Measurements from ENCODE around the gene RABAC1. TPM values are rescaled to one million over a fixed set of nuclear protein-coding genes. Genes with fewer than 3 reads are reported as not detected.

The RABAC1 gene
- total RNA-seq, 1 donor from 2014 or later, result 124 TPM

DNA sequence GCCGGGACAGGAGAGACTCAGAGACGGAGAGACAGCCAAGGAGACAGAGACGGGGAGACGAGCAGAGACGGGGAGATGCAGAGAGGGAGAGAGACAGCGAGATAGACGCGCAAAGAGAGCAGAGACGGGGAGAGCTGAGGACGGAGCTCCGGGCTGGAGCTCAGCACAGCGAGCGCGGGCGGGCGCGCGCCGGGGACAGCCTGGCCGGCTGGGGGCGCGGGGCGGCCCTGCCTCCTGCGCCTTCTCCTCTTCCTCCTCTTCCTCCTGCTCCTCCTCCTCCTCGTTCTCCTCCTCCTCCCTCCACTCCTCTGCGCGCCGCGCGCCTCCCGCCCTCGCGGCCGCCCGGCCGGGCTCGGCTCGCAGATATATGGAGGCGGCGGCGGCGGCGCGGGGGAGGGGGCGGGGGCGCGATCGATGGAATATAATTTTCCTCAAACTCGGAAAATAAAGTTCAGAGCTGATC is 30.9 kb downstream of the RABAC1 start, which contains the start of gene ERFL:
Gene ERFL, minus strand, starts transcription at position 229 of the 463 bp plus-strand sequence. CDS start 15,530 bp downstream, outside the sequence.
- no peaks in the 10 kb centered on the region for H3K36me3 Mint-ChIP-seq
- DNase-seq (ENCODE audit: extremely low spot score, unreplicated experiment), result no peak
- H3K27ac Mint-ChIP-seq, result peak within 1 kb of the TSS; percentile 40
- peak within 1 kb of the TSS; percentile 82 for H3K4me3 Mint-ChIP-seq
- peaks cover 7% of the 10 kb centered on the region for H3K4me1 Mint-ChIP-seq (ENCODE audit: unreplicated experiment)
- TF ChIP-seq, protein P1, sequence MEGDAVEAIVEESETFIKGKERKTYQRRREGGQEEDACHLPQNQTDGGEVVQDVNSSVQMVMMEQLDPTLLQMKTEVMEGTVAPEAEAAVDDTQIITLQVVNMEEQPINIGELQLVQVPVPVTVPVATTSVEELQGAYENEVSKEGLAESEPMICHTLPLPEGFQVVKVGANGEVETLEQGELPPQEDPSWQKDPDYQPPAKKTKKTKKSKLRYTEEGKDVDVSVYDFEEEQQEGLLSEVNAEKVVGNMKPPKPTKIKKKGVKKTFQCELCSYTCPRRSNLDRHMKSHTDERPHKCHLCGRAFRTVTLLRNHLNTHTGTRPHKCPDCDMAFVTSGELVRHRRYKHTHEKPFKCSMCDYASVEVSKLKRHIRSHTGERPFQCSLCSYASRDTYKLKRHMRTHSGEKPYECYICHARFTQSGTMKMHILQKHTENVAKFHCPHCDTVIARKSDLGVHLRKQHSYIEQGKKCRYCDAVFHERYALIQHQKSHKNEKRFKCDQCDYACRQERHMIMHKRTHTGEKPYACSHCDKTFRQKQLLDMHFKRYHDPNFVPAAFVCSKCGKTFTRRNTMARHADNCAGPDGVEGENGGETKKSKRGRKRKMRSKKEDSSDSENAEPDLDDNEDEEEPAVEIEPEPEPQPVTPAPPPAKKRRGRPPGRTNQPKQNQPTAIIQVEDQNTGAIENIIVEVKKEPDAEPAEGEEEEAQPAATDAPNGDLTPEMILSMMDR (conservative IDR thresholded peaks at IDR 0.05), result no peak
- no peaks in the 10 kb centered on the region for H3K9me3 Mint-ChIP-seq
- peaks cover 54% of the 10 kb centered on the region for H3K27me3 Mint-ChIP-seq

DNA sequence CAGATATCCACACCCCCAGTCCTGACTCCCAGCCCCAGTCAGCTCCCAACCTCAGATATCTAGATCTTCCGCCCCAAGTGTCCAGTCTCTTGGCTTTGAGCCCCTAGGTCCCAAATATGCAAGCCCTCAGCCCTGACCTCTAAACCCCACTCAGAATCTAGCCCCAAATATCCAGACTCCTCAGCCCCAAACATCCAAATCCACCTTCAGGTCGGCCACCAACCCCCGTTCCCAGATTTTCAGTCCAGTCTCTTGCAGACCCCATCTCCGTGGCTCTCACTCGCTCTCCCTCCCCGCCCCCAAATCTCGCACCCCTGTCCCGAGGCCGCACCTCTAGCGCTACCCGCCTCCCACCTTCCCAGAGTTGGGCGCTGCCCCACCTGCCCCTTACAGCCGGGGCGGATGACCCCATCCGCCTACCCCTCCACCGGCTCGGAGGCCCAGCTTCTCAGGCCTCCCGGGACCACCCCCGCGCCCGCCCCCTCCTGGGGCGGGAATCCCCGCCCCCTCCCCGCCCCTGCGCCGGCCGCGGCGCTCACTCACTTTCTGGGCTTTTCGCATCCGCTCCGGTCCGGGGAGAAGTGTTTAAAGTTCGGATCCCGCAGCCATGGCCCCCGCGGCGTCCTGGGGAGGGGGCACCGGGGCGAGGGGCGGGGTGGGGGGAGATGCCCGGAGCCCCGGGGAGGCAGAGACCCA is 31.5 kb downstream of the RABAC1 start:
- H3K27me3 Mint-ChIP-seq, result peaks cover 51% of the 10 kb centered on the region

DNA sequence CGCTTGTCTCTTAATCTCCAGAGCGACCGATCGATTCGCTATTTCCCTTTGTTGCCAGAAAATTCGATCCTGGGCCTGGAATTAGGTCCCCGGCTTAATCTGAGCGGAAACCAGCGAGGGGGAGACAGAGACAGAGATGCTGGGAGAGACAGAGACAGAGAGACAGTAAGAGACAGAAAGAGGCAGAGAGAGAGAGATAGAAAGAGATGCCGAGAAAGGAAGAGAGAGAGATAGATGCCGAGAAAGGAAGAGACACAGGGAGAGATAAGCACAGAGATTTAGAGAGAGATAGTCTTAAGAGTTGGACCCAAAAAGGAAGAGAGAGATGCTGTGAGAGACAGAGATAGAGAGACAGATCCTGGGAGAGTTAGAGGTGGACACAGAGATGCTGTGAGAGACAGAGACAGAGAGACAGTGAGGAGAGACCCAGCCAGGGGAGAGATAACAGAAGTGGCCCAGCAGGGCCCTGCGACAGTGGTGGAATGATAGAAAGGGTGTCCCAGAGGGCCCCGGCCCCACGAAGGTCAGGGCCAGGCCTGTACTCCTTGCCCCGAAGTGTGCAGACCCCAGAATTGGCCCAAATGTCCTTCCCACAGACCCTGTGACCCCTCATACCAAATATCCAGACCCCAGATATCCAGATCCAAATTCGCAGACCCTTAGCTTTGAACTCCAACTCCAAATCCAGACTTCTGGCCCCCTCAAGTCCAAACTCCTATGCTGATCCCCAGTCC is 32.2 kb downstream of the RABAC1 start:
- TF ChIP-seq, protein P1 (conservative IDR thresholded peaks at IDR 0.05), result no peak
- Mint-ChIP-seq H3K36me3 (no peaks in the 10 kb centered on the region), H3K4me1 (ENCODE audit: unreplicated experiment) (peaks cover 7% of the 10 kb centered on the region), H3K4me3 (no peak overlapping the region), H3K27ac (no peak overlapping the region), H3K9me3 (no peaks in the 10 kb centered on the region), H3K27me3 (peaks cover 50% of the 10 kb centered on the region)
- DNase-seq (ENCODE audit: extremely low spot score, unreplicated experiment), result no peak

More for the DNA sequence above, 31.5 kb downstream of the RABAC1 start:
- Mint-ChIP-seq H3K27ac (no peak overlapping the region), H3K9me3 (no peaks in the 10 kb centered on the region), H3K36me3 (no peaks in the 10 kb centered on the region), H3K4me1 (ENCODE audit: unreplicated experiment) (peaks cover 7% of the 10 kb centered on the region), H3K4me3 (peak overlapping the region; percentile 75)
- TF ChIP-seq, protein P1 (conservative IDR thresholded peaks at IDR 0.05), result no peak
- no peak for DNase-seq (ENCODE audit: extremely low spot score, unreplicated experiment)

DNA sequence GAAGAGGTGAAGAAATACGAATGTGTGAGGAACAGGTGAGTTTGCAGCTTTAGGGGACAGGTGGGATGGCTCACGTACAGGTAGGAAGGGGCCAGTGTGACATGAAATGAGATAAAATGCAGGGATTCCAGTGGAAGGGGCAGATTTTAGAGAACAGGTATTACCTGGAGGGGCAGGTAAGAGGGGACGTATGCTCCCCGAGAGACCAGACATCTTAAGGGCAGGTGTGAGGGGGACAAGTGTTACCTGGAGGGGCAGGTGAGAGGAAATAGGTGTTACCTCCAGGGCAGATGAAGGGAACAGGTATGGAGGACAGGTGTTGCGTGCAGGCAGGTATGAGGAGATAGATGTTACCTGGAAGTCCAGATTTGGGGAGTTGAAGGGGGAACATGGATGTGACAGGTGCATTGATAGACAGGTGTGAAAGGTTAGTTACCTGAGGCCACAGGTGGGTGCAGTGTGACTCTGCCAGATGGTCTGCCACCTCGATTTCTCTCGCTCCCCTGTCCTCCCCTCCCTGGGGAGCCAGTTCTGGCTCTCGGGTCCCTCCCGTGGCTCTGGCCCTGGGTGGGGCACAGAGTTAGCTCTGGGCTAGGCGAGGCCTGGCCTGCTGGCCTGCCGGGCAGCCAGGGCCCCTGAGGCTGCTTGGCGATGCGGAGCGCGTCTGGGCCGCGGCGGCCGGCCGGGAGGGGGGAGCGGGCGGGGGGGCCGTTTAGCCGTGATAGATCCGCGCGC is 32.9 kb downstream of the RABAC1 start:
- TF ChIP-seq, protein P1 (conservative IDR thresholded peaks at IDR 0.05), result no peak
- H3K27ac Mint-ChIP-seq, result no peak overlapping the region
- peaks cover 48% of the 10 kb centered on the region for H3K27me3 Mint-ChIP-seq
- no peak for DNase-seq (ENCODE audit: extremely low spot score, unreplicated experiment)
- peaks cover 7% of the 10 kb centered on the region for H3K4me1 Mint-ChIP-seq (ENCODE audit: unreplicated experiment)
- no peaks in the 10 kb centered on the region for H3K36me3 Mint-ChIP-seq
- no peak overlapping the region for H3K4me3 Mint-ChIP-seq
- no peaks in the 10 kb centered on the region for H3K9me3 Mint-ChIP-seq

DNA sequence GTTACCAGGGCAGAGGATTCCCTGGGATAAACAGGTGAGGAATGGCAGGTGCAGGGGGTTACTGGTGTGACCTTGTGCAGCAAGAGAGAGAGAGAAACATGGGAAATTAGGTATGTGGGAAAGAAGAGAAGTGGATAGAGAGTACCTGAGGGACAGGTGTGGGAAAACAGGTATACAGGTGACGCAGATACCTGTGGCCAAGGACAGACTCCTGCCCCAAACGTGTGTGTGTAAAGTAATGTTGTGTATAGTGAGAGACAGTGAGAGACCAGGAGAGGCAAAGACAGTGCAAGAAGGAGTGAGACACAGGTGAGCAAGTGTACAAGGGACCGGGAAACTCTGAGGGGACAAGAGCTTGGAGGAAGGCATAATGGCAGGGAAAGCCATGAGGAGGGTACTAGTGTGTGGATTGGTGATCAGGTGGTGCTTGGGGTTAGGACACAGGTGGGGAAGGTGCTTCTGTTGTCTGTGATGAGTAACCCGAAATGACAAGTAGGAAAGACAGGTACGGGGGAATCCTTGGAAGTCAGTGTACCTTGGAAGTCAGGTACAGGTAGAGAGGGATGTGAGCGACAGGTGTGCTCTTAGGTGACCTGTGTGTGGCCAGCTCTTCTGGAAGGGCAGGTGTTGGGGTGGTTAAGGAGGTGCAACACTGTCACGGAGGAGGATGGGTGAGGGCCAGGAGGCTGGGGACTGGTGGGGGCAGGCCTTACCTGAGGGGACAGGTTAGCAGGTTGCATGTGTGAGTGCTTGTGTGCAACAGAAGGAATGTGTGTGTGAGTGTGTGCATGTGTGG is 33.7 kb downstream of the RABAC1 start:
- H3K4me1 Mint-ChIP-seq (ENCODE audit: unreplicated experiment), result peaks cover 7% of the 10 kb centered on the region
- H3K27ac Mint-ChIP-seq, result no peak overlapping the region
- no peak for DNase-seq (ENCODE audit: extremely low spot score, unreplicated experiment)
- no peak overlapping the region for H3K4me3 Mint-ChIP-seq
- no peaks in the 10 kb centered on the region for H3K9me3 Mint-ChIP-seq
- peaks cover 44% of the 10 kb centered on the region for H3K27me3 Mint-ChIP-seq
- H3K36me3 Mint-ChIP-seq, result no peaks in the 10 kb centered on the region
- TF ChIP-seq, protein P1 (conservative IDR thresholded peaks at IDR 0.05), result no peak

All from type B pancreatic cell (in vitro differentiated cells).